Transverse colon (tissue), 4 donors: ENCODE data around the gene ARID3C.

Experiments
- POLR2A ChIP-seq: fragments of 450-650 bp; IDR thresholded peaks from one replicate; pipeline ENCODE4 v1.6.1; 2016; ENCODE audit warnings: antibody characterized with exemption, mild to moderate bottlenecking, moderate library complexity
- POLR2AphosphoS5 ChIP-seq, 3 donors: sonication (generic); formaldehyde crosslinking; IDR thresholded peaks; one replicate each; pipeline ENCODE4 v1.6.1; 2016; ENCODE audit warnings: antibody characterized with exemption in 3 of 3
- TF ChIP-seq, protein P1 (sequence below), 5 experiments: fragments of 200-600 bp in 3 of 5; fragments of 450-650 bp in 2 of 5; sonication (generic) in 3 of 5; IDR thresholded peaks; 1 replicate in 2 of 5; 2 replicates in 3 of 5; pipeline ENCODE4 v1.5.1; 2016 to 2017; ENCODE audit warnings: antibody characterized with exemption in 5 of 5, inconsistent platforms in 3 of 5, mild to moderate bottlenecking in 2 of 5, moderate library complexity in 1 of 5

DNA sequence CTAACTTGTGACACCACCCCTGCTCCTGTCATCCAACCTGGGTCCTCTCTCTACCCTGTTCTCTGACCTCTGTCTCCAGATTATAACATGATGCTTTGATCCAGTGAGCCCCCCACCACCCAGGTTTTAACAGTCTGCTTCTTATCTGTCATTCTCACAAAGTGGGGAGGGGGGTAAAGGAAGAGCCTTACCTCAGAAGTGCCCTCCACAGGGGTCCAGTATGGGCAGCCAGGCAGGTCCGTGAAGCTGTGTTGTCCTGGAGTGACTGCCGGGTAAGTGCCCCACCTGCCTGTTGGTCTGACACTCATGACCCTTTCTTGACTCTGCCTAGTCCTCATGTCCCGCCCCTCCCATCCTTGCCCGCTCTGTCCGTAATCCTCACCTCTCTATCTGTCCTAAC is 26.5 kb upstream of the ARID3C start:
- TF ChIP-seq POLR2A = no peak
- TF ChIP-seq, protein P1, sequence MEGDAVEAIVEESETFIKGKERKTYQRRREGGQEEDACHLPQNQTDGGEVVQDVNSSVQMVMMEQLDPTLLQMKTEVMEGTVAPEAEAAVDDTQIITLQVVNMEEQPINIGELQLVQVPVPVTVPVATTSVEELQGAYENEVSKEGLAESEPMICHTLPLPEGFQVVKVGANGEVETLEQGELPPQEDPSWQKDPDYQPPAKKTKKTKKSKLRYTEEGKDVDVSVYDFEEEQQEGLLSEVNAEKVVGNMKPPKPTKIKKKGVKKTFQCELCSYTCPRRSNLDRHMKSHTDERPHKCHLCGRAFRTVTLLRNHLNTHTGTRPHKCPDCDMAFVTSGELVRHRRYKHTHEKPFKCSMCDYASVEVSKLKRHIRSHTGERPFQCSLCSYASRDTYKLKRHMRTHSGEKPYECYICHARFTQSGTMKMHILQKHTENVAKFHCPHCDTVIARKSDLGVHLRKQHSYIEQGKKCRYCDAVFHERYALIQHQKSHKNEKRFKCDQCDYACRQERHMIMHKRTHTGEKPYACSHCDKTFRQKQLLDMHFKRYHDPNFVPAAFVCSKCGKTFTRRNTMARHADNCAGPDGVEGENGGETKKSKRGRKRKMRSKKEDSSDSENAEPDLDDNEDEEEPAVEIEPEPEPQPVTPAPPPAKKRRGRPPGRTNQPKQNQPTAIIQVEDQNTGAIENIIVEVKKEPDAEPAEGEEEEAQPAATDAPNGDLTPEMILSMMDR (IDR thresholded peaks at IDR 0.05) = no peak
- no peak for TF ChIP-seq POLR2AphosphoS5 (IDR thresholded peaks at IDR 0.05)
